ENCODE results near the gene CCDC141.

DNA sequence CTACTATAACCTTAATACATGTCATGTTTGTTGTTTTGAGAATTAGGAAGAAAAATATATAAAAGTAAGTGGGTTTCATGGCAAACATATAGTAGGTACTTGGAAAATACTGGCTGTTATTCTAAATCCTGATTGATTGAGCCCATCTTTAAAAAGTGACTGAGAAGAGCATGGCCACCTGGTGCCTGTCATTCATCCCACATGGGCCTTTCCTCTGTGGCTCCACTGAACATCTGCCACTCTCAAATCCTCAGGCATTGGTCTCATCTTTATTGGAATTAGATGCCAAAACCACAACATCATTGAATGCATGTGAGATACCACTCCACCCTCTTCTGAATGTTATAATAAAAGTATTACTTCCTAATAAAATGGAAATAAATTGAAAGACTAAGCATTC lies 141.1 kb downstream of the CCDC141 start:
- TF ChIP-seq, protein P1, sequence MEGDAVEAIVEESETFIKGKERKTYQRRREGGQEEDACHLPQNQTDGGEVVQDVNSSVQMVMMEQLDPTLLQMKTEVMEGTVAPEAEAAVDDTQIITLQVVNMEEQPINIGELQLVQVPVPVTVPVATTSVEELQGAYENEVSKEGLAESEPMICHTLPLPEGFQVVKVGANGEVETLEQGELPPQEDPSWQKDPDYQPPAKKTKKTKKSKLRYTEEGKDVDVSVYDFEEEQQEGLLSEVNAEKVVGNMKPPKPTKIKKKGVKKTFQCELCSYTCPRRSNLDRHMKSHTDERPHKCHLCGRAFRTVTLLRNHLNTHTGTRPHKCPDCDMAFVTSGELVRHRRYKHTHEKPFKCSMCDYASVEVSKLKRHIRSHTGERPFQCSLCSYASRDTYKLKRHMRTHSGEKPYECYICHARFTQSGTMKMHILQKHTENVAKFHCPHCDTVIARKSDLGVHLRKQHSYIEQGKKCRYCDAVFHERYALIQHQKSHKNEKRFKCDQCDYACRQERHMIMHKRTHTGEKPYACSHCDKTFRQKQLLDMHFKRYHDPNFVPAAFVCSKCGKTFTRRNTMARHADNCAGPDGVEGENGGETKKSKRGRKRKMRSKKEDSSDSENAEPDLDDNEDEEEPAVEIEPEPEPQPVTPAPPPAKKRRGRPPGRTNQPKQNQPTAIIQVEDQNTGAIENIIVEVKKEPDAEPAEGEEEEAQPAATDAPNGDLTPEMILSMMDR (IDR thresholded peaks at IDR 0.05), result no peak
- TF ChIP-seq POLR2A (IDR thresholded peaks at IDR 0.05), result no peak
